ENCODE measurements around the gene TOM1L1.

TOM1L1 gene

GRCh38 chr17:54945671-54946070 lies 45.0 kb downstream of the TOM1L1 start:
- no peaks in the 10 kb centered on the region for H3K36me3 ChIP-seq
- TF ChIP-seq, protein P1, sequence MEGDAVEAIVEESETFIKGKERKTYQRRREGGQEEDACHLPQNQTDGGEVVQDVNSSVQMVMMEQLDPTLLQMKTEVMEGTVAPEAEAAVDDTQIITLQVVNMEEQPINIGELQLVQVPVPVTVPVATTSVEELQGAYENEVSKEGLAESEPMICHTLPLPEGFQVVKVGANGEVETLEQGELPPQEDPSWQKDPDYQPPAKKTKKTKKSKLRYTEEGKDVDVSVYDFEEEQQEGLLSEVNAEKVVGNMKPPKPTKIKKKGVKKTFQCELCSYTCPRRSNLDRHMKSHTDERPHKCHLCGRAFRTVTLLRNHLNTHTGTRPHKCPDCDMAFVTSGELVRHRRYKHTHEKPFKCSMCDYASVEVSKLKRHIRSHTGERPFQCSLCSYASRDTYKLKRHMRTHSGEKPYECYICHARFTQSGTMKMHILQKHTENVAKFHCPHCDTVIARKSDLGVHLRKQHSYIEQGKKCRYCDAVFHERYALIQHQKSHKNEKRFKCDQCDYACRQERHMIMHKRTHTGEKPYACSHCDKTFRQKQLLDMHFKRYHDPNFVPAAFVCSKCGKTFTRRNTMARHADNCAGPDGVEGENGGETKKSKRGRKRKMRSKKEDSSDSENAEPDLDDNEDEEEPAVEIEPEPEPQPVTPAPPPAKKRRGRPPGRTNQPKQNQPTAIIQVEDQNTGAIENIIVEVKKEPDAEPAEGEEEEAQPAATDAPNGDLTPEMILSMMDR (IDR thresholded peaks at IDR 0.05): no peak
- no peaks in the 10 kb centered on the region for H3K4me1 ChIP-seq (ENCODE audit: control insufficient read depth in 1 of 2, insufficient read depth in 1 of 2, low read depth in 1 of 2, low read length in 1 of 2)
- no peak overlapping the region for H3K27ac ChIP-seq
- H3K4me3 ChIP-seq (ENCODE audit: low read depth in 1 of 2, low read length in 1 of 2): no peak overlapping the region
- no peaks in the 10 kb centered on the region for H3K27me3 ChIP-seq
- H3K9me3 ChIP-seq: no peaks in the 10 kb centered on the region

GRCh38 chr17:54947396-54947795 lies 46.7 kb downstream of the TOM1L1 start:
- Histone ChIP-seq H3K27me3 (no peaks in the 10 kb centered on the region), H3K27ac (no peak overlapping the region), H3K36me3 (no peaks in the 10 kb centered on the region), H3K4me3 (ENCODE audit: low read depth in 1 of 2, low read length in 1 of 2) (no peak overlapping the region), H3K4me1 (ENCODE audit: control insufficient read depth in 1 of 2, insufficient read depth in 1 of 2, low read depth in 1 of 2, low read length in 1 of 2) (no peaks in the 10 kb centered on the region), H3K9me3 (no peaks in the 10 kb centered on the region)
- TF ChIP-seq, protein P1 (IDR thresholded peaks at IDR 0.05): no peak

DNA sequence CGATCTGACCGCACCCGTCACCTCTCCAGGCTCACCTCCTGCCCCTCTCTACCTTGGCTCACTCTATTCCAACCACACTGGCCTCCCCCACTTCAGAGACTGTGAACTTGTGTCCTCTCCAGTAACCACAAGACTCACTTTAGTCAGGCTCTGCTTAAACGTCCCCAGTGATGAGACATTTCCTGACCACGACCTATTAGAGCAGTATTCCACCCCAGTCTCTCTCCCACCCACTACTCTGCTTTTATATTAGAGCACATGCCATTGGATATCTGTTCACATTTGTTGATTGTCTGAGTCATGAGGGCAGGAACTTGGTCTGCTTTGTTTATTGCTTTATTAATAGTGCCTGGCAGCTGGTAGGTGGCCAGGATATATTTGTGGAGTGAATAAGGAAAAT lies 47.7 kb downstream of the TOM1L1 start:
- TF ChIP-seq, protein P1 (IDR thresholded peaks at IDR 0.05): no peak
- Histone ChIP-seq H3K4me3 (ENCODE audit: low read depth in 1 of 2, low read length in 1 of 2) (no peak overlapping the region), H3K27me3 (no peaks in the 10 kb centered on the region), H3K36me3 (no peaks in the 10 kb centered on the region), H3K27ac (no peak overlapping the region), H3K4me1 (ENCODE audit: control insufficient read depth in 1 of 2, insufficient read depth in 1 of 2, low read depth in 1 of 2, low read length in 1 of 2) (no peaks in the 10 kb centered on the region), H3K9me3 (no peaks in the 10 kb centered on the region)

DNA sequence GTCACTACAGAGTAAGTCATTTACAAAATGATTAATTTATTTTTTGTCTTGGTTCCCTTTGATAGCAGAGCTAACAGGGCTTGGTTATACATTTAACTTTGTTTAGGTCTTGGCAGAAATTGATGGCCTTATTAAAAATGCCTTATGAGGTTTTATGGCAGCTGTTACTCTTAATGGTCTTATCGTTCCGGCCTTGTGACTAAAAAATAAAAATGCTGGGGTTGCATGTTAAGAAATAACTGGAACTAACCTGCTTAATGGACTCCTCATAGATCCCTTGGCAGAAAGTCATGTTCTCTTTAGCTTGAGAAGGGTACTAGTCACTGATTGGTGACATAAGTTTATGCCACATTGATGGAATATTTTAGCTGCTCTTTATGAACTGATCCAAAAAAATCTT lies 49.5 kb downstream of the TOM1L1 start:
- TF ChIP-seq, protein P1 (IDR thresholded peaks at IDR 0.05): no peak
- no peaks in the 10 kb centered on the region for H3K27me3 ChIP-seq
- H3K27ac ChIP-seq: no peak overlapping the region
- no peaks in the 10 kb centered on the region for H3K4me1 ChIP-seq (ENCODE audit: control insufficient read depth in 1 of 2, insufficient read depth in 1 of 2, low read depth in 1 of 2, low read length in 1 of 2)
- no peak overlapping the region for H3K4me3 ChIP-seq (ENCODE audit: low read depth in 1 of 2, low read length in 1 of 2)
- no peaks in the 10 kb centered on the region for H3K9me3 ChIP-seq
- H3K36me3 ChIP-seq: no peaks in the 10 kb centered on the region

DNA sequence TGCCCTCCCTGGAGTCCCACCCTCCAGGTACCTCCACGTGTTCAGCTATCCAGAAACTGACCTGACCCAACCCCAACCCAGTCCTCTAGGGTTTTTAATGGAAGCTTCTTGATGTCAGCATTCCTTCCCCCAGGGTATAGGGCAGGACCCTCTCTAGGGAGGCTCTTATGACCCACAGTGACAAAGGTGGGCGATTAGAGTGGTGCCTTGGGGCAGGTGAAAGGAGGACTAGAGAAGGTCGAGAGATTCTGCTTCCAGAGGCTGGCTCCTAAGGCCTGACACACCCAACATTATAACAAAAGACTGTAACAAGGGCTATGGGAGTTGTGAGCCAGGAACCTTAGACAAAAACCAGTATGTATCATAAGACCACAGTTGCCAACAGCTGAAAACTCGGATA lies 50.6 kb downstream of the TOM1L1 start:
- H3K27ac ChIP-seq: no peak overlapping the region
- H3K36me3 ChIP-seq: no peaks in the 10 kb centered on the region
- TF ChIP-seq, protein P1 (IDR thresholded peaks at IDR 0.05): no peak
- H3K4me3 ChIP-seq (ENCODE audit: low read depth in 1 of 2, low read length in 1 of 2): no peak overlapping the region
- H3K4me1 ChIP-seq (ENCODE audit: control insufficient read depth in 1 of 2, insufficient read depth in 1 of 2, low read depth in 1 of 2, low read length in 1 of 2): no peaks in the 10 kb centered on the region
- H3K27me3 ChIP-seq: no peaks in the 10 kb centered on the region
- H3K9me3 ChIP-seq: no peaks in the 10 kb centered on the region

DNA sequence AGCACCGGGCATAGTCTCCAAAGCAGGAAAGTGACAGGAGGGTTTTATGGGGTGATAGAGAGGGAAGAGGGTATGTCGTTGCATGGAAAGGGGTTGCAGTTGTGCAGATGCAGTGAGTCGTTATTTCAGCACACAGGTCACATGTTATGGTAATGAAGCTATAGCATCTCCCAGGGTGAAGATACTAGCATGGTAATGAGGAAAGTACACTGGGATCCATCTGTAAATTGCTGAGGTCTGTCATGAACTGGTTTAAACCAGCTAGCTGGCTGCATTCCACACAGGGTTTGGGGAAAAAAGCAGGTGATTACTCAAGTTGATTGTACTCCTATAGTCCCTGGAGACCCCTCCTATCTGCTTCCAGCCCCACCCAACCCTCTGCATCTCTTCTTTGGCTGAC lies 56.1 kb downstream of the TOM1L1 start:
- no peaks in the 10 kb centered on the region for H3K27me3 ChIP-seq
- no peak overlapping the region for H3K27ac ChIP-seq
- peaks cover 19% of the 10 kb centered on the region for H3K36me3 ChIP-seq
- H3K4me3 ChIP-seq (ENCODE audit: low read depth in 1 of 2, low read length in 1 of 2): no peak overlapping the region
- no peaks in the 10 kb centered on the region for H3K9me3 ChIP-seq
- no peaks in the 10 kb centered on the region for H3K4me1 ChIP-seq (ENCODE audit: control insufficient read depth in 1 of 2, insufficient read depth in 1 of 2, low read depth in 1 of 2, low read length in 1 of 2)
- TF ChIP-seq, protein P1 (IDR thresholded peaks at IDR 0.05): no peak
